Neural cell (in vitro differentiated cells): ENCODE measurements around the gene KDM1B.

Experiments used
- CTCF ChIP-seq: fragments of 450-650 bp; IDR thresholded peaks from 2 replicates; pipeline ENCODE4 v1.5.1; 2014; ENCODE audit warnings: antibody characterized with exemption, mild to moderate bottlenecking, moderate library complexity; ENCODE audit not compliant: poor library complexity, severe bottlenecking
- RAD21 ChIP-seq: fragments of 450-650 bp; conservative IDR thresholded peaks from 2 replicates; pipeline ENCODE4 v1.6.1; 2014; ENCODE audit warnings: antibody characterized with exemption, mild to moderate bottlenecking, moderate library complexity
- TAF1 ChIP-seq: IDR thresholded peaks from 2 replicates; pipeline ENCODE4 v1.6.1; 2012; ENCODE audit warnings: low read depth

GRCh38 chr6:18207438-18207837 is 52.2 kb downstream of the KDM1B start:
- TF ChIP-seq CTCF: no peak
- TF ChIP-seq RAD21: no peak
- TF ChIP-seq TAF1: no peak
